Liver (tissue), 3 donors: ENCODE results near the gene PGAM2.

ENCODE experiments used
- EGR1 ChIP-seq, 2 donors: IDR thresholded peaks; 2 replicates each; pipeline ENCODE4 v1.6.1; 2016 to 2018; ENCODE audit warnings: antibody characterized with exemption in 2 of 2, low read depth in 2 of 2
- GABPA ChIP-seq, 2 donors: IDR thresholded peaks in 1 of 2; conservative IDR thresholded peaks in 1 of 2; 2 replicates each; pipeline ENCODE4 v1.6.1; 2016; ENCODE audit warnings: antibody characterized with exemption in 2 of 2, mild to moderate bottlenecking in 1 of 2, moderate library complexity in 1 of 2
- HNF4G ChIP-seq: IDR thresholded peaks from 2 replicates; pipeline ENCODE4 v1.6.1; 2016; ENCODE audit warnings: antibody characterized with exemption
- JUND ChIP-seq, 2 donors: IDR thresholded peaks; 2 replicates each; pipeline ENCODE4 v1.6.1; 2016; ENCODE audit warnings: antibody characterized with exemption in 2 of 2
- NR2F2 ChIP-seq: IDR thresholded peaks from 2 replicates; pipeline ENCODE4 v1.6.1; 2016; ENCODE audit warnings: antibody characterized with exemption
- RAD21 ChIP-seq, 2 donors: IDR thresholded peaks; 2 replicates each; pipeline ENCODE4 v1.6.1; 2016; ENCODE audit warnings: antibody characterized with exemption in 2 of 2, mild to moderate bottlenecking in 2 of 2
- REST ChIP-seq: IDR thresholded peaks from 2 replicates; pipeline ENCODE4 v1.6.1; 2016; ENCODE audit warnings: antibody characterized with exemption, mild to moderate bottlenecking
- RXRA ChIP-seq, 2 donors: IDR thresholded peaks; 2 replicates each; pipeline ENCODE4 v1.6.1; 2017 to 2018; ENCODE audit warnings: antibody characterized with exemption in 2 of 2, mild to moderate bottlenecking in 1 of 2
- SP1 ChIP-seq: IDR thresholded peaks from 2 replicates; pipeline ENCODE4 v1.6.1; 2018; ENCODE audit warnings: antibody characterized with exemption, mild to moderate bottlenecking
- TAF1 ChIP-seq: conservative IDR thresholded peaks from 2 replicates; pipeline ENCODE4 v1.6.1; 2016; ENCODE audit warnings: antibody characterized with exemption, mild to moderate bottlenecking
- YY1 ChIP-seq: IDR thresholded peaks from 2 replicates; pipeline ENCODE4 v1.6.1; 2016; ENCODE audit warnings: antibody characterized with exemption, mild to moderate bottlenecking
- ZBTB33 ChIP-seq: IDR thresholded peaks from 2 replicates; pipeline ENCODE4 v1.6.1; 2016; ENCODE audit warnings: antibody characterized with exemption
- TF ChIP-seq, protein P1 (sequence below): fragments of 150-350 bp; IDR thresholded peaks from 2 replicates; pipeline ENCODE4 v1.5.1; 2017; ENCODE audit warnings: improper control_type of control experiment, low read depth, low read length; ENCODE audit not compliant: missing input control
- TF ChIP-seq, protein P2 (sequence below): IDR thresholded peaks from 2 replicates; pipeline ENCODE4 v1.6.1; 2016; ENCODE audit warnings: antibody characterized with exemption
- donor health status: healthy.
- donor health status: healthy.

DNA sequence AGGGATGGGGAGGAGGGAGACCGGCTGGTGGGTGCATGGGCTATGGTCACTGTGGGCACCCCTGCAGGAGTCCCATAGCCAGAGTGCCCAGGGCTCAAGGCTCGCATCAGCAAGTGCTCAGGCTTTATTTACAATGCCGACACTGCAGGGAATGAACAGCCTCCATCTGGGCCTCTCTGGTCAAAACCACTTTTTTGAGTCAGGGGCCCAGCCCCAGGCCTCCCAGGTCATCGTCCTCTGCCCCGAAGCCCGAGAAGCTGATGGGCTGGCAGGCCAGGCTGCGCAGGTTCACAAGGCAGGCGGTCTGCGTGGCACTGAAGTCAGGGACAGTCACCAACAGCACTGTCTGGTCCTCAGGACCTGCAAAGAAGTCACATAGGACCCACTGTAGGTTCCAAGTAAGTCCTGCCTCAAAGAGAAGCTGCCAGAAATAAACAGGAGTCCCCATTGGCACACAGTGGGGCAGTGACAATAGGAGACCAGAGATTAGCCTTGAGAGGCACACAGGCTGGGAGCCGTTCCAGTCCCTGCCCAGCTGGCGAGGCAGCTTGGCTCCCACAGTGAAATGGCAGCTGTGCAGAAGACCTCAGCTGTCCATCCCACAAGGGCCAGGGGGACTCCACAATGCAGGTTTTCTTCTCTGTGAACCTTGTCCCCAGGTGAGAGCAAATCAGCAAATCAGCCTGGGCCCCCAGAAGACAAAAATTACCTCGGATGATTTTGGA, 49.4 kb upstream of the PGAM2 start:
- TF ChIP-seq, protein P1, sequence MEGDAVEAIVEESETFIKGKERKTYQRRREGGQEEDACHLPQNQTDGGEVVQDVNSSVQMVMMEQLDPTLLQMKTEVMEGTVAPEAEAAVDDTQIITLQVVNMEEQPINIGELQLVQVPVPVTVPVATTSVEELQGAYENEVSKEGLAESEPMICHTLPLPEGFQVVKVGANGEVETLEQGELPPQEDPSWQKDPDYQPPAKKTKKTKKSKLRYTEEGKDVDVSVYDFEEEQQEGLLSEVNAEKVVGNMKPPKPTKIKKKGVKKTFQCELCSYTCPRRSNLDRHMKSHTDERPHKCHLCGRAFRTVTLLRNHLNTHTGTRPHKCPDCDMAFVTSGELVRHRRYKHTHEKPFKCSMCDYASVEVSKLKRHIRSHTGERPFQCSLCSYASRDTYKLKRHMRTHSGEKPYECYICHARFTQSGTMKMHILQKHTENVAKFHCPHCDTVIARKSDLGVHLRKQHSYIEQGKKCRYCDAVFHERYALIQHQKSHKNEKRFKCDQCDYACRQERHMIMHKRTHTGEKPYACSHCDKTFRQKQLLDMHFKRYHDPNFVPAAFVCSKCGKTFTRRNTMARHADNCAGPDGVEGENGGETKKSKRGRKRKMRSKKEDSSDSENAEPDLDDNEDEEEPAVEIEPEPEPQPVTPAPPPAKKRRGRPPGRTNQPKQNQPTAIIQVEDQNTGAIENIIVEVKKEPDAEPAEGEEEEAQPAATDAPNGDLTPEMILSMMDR: no peak
- no peak for TF ChIP-seq SP1
- TF ChIP-seq REST: no peak
- TF ChIP-seq HNF4G: no peak
- TF ChIP-seq TAF1: no peak
- no peak for TF ChIP-seq JUND (IDR thresholded peaks at IDR 0.05)
- TF ChIP-seq YY1: no peak
- no peak for TF ChIP-seq GABPA (IDR thresholded peaks at IDR 0.05 in 1 of 2, conservative IDR thresholded peaks at IDR 0.05 in 1 of 2)
- TF ChIP-seq, protein P2, sequence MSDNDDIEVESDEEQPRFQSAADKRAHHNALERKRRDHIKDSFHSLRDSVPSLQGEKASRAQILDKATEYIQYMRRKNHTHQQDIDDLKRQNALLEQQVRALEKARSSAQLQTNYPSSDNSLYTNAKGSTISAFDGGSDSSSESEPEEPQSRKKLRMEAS: no peak
- TF ChIP-seq RXRA (IDR thresholded peaks at IDR 0.05): no peak
- no peak for TF ChIP-seq EGR1 (IDR thresholded peaks at IDR 0.05; ENCODE audit: low read depth in 2 of 2)
- no peak for TF ChIP-seq ZBTB33
- no peak for TF ChIP-seq RAD21 (IDR thresholded peaks at IDR 0.05)
- TF ChIP-seq NR2F2: no peak
